D721Med (cell line): ENCODE measurements around the gene PHACTR3.

Source experiments
- DNase-seq: peaks from one replicate; pipeline ENCODE4 v3.0.0; 2011; ENCODE audit warnings: low spot score; ENCODE audit not compliant: insufficient read length
- FAIRE-seq: peaks from 2 replicates; lab custom pipeline; 2011; peaks lifted over from hg19 to GRCh38; lab: Jason Lieb, UNC
- TF ChIP-seq, protein P1 (sequence below): IDR thresholded peaks from 2 replicates; pipeline ENCODE4 v1.5.1; 2012; ENCODE audit warnings: mild to moderate bottlenecking, control low read depth; ENCODE audit not compliant: insufficient read depth; ENCODE audit errors: missing control alignments

The PHACTR3 gene

DNA sequence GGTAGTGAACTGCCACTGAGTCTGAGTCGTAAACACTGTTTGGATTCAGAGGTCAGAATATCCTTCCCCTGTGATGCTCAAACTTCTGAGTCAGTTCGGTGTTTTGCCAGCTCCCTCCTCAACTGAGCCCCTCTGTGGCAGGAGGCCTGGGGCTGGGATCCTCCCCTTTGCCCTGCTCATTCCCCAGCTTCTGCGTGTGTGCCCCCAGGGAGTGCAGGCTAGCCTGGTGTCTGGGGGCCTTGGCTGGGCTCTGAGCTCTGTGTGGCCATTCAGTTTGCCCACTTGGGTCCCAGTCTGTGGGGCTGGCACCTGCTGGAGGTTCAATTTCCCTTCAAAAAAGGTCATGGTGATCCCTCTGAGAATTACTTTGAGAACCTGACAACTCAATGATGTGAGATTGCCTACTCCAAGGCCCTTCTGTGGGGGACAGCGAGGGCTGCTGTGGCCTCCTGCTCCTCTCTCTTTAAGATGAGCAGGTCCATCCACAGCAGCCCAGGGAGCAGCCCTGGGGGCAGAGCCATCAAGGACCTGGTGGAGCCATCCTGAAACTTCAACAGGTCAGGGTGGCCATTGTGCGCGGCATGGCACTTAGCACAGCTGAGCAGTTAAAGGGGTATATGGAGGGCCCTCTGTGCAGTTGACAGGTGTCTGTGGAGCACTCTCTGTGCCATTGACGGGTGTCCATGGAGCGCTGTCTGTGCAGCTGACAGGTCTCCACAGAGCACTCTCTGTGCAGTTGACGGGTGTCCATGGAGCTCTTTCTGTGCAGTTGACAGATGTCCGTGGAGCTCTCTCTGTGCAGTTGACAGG lies 181.9 kb downstream of the PHACTR3 start:
- DNase-seq (no peak), FAIRE-seq (no peak)
- TF ChIP-seq, protein P1, sequence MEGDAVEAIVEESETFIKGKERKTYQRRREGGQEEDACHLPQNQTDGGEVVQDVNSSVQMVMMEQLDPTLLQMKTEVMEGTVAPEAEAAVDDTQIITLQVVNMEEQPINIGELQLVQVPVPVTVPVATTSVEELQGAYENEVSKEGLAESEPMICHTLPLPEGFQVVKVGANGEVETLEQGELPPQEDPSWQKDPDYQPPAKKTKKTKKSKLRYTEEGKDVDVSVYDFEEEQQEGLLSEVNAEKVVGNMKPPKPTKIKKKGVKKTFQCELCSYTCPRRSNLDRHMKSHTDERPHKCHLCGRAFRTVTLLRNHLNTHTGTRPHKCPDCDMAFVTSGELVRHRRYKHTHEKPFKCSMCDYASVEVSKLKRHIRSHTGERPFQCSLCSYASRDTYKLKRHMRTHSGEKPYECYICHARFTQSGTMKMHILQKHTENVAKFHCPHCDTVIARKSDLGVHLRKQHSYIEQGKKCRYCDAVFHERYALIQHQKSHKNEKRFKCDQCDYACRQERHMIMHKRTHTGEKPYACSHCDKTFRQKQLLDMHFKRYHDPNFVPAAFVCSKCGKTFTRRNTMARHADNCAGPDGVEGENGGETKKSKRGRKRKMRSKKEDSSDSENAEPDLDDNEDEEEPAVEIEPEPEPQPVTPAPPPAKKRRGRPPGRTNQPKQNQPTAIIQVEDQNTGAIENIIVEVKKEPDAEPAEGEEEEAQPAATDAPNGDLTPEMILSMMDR: no peak

DNA sequence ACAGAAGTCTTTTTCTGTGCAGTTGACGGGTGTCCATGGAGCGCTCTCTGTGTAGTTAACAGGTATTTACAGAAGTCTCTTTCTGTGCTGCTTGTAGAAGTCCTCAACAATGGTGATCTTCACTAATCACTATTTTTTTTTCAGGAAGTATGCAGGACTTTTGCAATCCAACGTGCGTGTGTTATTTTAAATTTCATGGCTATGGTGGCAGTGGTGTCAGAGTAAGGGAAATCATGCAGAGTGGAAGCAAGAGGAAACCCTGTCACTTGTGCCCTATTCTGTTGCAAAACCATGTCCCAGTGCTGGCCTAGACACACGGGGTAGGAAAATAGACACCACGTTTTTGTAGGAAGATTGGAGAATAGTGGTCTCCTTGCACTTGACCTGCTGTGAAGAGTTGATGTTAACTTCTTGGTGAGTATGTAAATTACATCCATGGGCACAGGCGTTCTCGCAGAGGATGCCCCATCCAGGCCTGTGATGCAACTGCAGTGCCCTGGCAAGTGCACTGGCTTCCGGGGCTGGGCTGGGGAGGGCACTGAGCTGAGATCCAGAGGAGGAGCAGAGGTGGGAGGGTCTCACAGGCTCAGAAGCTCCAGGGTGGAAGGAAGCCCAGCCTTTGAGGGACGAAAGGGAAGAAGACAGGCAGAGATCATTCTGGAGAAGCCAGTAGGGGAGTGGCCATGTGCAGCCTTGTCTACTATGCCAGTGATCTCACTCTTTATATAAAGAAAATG lies 182.6 kb downstream of the PHACTR3 start:
- TF ChIP-seq, protein P1: no peak
- DNase-seq (no peak), FAIRE-seq (no peak)

DNA sequence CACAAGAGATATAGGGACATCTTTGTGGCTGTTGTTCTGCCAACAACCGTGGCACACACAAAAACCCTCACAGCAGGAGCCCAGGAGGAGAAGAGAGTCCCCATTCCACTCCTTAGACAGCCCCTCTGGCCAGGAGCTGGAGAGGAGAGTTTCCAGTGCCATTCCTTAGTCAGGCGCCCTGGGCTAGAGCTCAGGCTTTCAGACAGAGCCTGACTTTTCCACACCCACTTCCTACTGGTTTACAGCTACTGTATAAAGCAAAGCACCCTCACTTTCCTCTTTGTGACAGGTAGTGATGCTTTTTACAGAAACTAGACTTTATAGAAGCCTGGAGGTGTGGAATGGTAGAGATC lies 183.2 kb downstream of the PHACTR3 start:
- DNase-seq (no peak), FAIRE-seq (no peak)
- TF ChIP-seq, protein P1: no peak

DNA sequence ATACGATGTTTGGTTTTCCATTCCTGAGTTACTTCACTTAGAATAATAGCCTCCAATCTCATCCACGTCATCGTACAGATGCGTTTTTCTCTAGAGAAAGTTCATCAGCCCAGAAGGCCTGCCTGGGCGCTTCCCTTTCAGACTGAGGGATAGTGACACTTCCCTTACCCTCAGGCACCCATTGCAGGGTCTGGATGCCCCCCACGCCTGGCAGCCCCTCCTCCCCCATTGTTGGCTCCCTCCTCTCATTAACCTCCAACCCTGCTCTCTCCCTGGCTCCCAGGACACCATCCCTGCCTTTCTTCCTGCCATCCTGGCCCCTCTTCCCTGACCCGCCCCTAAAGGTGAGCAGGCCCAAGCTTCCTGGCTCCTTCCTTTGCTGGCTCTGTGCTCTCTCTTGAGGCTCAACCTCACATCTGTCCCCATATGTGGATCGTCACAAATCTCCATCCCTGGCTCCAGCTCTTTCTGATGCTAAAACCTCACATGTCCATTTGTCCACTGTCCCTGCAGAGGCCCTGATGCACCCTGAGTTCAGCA lies 183.9 kb downstream of the PHACTR3 start:
- TF ChIP-seq, protein P1: no peak
- DNase-seq: no peak
- no peak for FAIRE-seq

DNA sequence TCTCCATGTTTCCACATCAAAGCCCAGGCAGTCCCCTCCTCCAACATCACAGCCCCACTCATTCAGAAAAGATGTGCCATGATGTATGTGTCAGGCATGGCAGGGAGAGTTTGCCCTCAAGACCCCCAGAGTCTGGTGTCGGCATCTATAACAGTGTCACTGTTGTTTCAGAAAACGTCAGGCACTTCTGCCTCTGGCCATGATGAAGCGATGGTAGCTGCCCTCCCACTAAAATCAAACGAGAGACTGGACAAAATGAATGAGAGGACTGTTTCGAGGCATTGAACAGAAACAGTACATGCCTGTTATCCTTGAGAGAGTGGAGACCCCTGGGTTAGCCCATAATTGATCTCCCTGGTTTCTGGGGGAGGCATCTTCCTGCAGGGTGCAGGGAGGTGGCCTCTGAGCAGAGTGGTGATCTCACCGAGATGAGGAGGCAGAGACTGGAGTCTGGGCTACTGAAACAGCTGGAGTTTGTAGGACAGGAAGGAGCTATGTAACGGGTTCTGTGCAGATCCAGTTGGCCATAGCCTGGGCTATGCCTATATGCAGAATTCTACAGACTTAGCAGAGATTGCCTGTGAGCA lies 184.6 kb downstream of the PHACTR3 start:
- TF ChIP-seq, protein P1: no peak
- FAIRE-seq (no peak), DNase-seq (no peak)

DNA sequence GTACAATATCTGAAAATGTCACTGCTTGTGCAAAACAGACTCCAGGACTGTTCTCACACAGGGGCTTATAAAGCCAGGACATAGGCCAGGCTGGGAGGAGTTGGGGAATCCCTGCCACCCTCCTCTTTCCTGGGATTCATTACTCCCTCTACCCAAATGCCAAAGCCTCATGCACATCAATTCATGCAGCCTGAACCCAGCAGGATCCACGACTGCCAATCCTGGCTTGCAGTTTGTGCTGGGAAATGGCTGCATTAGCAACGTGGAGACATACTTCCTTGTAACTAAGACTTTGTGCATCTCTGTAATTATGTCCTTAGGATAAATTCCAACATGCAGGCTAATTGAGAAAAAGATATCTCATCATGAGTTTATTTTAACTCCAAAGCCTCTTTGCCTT lies 185.3 kb downstream of the PHACTR3 start:
- TF ChIP-seq, protein P1: no peak
- DNase-seq (no peak), FAIRE-seq (no peak)
